ENCODE measurements around the gene INPP5D. TPM values are rescaled to one million over a fixed set of nuclear protein-coding genes. Genes with fewer than 3 reads are reported as not detected.

The INPP5D gene
- total and polyA plus RNA-seq, 2 donors (not counting 1 experiment from before 2014, with no cell fraction given), result 0.01 to 0.33 TPM

DNA sequence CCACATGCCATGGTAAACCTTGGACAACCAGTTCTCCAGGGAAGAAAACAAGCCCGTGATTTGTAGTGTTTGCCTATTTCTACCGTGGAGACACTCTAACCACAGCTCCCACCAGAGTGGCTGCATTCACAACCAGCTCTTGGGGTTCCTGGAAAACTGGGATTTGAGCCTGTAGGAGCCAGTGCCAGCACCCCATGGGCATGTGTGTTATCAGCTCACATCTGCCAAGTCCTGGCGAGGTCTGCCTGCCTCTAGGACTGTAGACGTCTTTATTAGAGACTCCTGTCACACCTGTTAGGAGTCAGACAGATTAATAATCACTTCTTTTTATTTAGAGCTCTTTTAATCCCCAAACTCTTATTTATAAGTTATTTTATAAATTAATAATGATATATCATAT, 41.0 kb downstream of the INPP5D start:
- TF ChIP-seq, protein P1, sequence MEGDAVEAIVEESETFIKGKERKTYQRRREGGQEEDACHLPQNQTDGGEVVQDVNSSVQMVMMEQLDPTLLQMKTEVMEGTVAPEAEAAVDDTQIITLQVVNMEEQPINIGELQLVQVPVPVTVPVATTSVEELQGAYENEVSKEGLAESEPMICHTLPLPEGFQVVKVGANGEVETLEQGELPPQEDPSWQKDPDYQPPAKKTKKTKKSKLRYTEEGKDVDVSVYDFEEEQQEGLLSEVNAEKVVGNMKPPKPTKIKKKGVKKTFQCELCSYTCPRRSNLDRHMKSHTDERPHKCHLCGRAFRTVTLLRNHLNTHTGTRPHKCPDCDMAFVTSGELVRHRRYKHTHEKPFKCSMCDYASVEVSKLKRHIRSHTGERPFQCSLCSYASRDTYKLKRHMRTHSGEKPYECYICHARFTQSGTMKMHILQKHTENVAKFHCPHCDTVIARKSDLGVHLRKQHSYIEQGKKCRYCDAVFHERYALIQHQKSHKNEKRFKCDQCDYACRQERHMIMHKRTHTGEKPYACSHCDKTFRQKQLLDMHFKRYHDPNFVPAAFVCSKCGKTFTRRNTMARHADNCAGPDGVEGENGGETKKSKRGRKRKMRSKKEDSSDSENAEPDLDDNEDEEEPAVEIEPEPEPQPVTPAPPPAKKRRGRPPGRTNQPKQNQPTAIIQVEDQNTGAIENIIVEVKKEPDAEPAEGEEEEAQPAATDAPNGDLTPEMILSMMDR (conservative IDR thresholded peaks at IDR 0.05 in 1 of 2, IDR thresholded peaks at IDR 0.05 in 1 of 2; ENCODE audit: low read depth in 1 of 2, low read length in 2 of 2), result no peak
- no peak for TF ChIP-seq EZH2 (IDR thresholded peaks at IDR 0.05; ENCODE audit: low read length, missing control alignments)
- Histone ChIP-seq H4K20me1 (ENCODE audit: control insufficient read depth, extremely low read depth, insufficient read depth, low read length) (no peaks in the 10 kb centered on the region), H3K27me3 (ENCODE audit: control insufficient read depth, insufficient read depth, low read length) (no peaks in the 10 kb centered on the region), H3K27ac (ENCODE audit: insufficient read depth, low read length) (no peak overlapping the region), H3K4me2 (ENCODE audit: extremely low read depth, insufficient read depth, low read length) (no peak overlapping the region), H3K79me2 (ENCODE audit: control insufficient read depth, insufficient read depth, low read length) (no peaks in the 10 kb centered on the region), H3K4me3 (replicated peaks in 1 of 4; ENCODE audit: control extremely low read depth in 1 of 4, insufficient read depth in 1 of 4, low read depth in 3 of 4, low read length in 4 of 4) (no peak overlapping the region), H3K36me3 (ENCODE audit: control insufficient read depth, insufficient read depth, low read length) (no peaks in the 10 kb centered on the region), H2AFZ (ENCODE audit: low read length) (no peak overlapping the region), H3K9me3 (ENCODE audit: control insufficient read depth, insufficient read depth, low read depth, low read length) (no peaks in the 10 kb centered on the region), H3K4me1 (ENCODE audit: control insufficient read depth, extremely low read depth, insufficient read depth, low read length) (no peaks in the 10 kb centered on the region), H3K9ac (ENCODE audit: insufficient read depth, low read length) (no peak overlapping the region)
- no peak for DNase-seq (ENCODE audit: low read depth in 2 of 2)

DNA sequence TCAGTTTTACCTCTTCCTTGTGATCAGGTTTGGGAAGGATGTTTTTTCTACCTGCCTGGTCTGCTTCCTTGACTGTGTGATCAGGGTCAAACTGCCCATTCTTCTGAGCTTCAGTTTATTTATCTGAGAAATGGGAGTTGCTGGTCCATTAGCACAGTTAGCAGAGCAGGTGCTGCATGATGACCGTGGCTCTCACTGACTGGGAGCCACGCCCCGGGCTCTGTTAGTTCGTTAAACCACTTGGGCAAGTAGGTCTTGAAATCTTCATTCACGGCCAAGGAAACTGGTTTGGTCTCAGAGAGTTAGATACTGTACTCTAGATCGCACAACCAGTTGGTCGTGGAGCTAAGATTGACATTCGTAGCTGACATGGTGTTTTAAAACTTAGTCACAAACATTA, 41.7 kb downstream of the INPP5D start:
- Histone ChIP-seq H3K9ac (ENCODE audit: insufficient read depth, low read length) (no peak overlapping the region), H3K27ac (ENCODE audit: insufficient read depth, low read length) (no peak overlapping the region), H2AFZ (ENCODE audit: low read length) (no peak overlapping the region), H3K36me3 (ENCODE audit: control insufficient read depth, insufficient read depth, low read length) (no peaks in the 10 kb centered on the region), H3K79me2 (ENCODE audit: control insufficient read depth, insufficient read depth, low read length) (no peaks in the 10 kb centered on the region), H3K4me1 (ENCODE audit: control insufficient read depth, extremely low read depth, insufficient read depth, low read length) (no peaks in the 10 kb centered on the region), H3K4me3 (replicated peaks in 1 of 4; ENCODE audit: control extremely low read depth in 1 of 4, insufficient read depth in 1 of 4, low read depth in 3 of 4, low read length in 4 of 4) (no peak overlapping the region), H3K27me3 (ENCODE audit: control insufficient read depth, insufficient read depth, low read length) (no peaks in the 10 kb centered on the region), H3K9me3 (ENCODE audit: control insufficient read depth, insufficient read depth, low read depth, low read length) (no peaks in the 10 kb centered on the region), H4K20me1 (ENCODE audit: control insufficient read depth, extremely low read depth, insufficient read depth, low read length) (no peaks in the 10 kb centered on the region), H3K4me2 (ENCODE audit: extremely low read depth, insufficient read depth, low read length) (no peak overlapping the region)
- no peak for DNase-seq (ENCODE audit: low read depth in 2 of 2)
- no peak for TF ChIP-seq EZH2 (IDR thresholded peaks at IDR 0.05; ENCODE audit: low read length, missing control alignments)
- TF ChIP-seq, protein P1 (conservative IDR thresholded peaks at IDR 0.05 in 1 of 2, IDR thresholded peaks at IDR 0.05 in 1 of 2; ENCODE audit: low read depth in 1 of 2, low read length in 2 of 2), result no peak

DNA sequence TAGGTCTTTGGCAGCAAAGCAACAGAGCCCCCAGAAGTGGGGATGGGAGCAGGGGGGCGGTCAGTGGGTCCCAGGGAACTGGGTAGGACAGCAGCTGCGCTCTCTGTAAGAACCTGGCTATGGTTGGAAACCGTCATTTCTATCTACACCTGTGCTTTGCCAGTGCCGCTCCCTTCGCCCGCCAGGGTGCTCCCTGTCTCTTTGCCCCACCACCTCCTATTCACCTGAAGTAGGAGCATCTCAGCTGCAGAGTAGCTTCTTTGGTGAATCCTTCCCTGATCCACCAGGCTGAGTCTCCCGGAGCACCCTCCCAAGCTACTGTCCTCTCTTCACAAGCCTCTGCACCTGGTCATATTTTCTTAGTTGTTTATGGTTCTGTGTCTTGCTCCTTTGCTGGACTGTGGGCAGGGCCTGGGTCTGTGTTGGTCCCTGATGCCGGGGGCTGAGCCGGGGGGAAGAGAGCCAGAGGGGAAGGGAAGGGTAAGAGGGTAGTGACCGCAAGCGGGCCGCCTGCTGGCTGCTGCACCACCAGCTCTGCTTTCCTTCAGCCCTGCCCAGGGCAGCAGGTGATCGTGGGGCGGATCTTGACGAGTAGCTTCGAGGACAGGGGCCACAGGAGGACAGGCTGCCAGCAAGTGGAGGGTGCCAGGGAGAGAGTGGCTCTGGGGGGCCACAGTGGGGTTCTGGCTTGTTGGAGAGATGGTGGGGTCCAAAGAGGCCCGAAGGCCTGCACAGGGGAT, 45.2 kb downstream of the INPP5D start:
- H3K27me3 ChIP-seq (ENCODE audit: control insufficient read depth, insufficient read depth, low read length), result no peaks in the 10 kb centered on the region
- no peak overlapping the region for H3K4me3 ChIP-seq (replicated peaks in 1 of 4; ENCODE audit: control extremely low read depth in 1 of 4, insufficient read depth in 1 of 4, low read depth in 3 of 4, low read length in 4 of 4)
- H3K4me2 ChIP-seq (ENCODE audit: extremely low read depth, insufficient read depth, low read length), result no peak overlapping the region
- no peak overlapping the region for H3K27ac ChIP-seq (ENCODE audit: insufficient read depth, low read length)
- no peaks in the 10 kb centered on the region for H3K36me3 ChIP-seq (ENCODE audit: control insufficient read depth, insufficient read depth, low read length)
- H3K4me1 ChIP-seq (ENCODE audit: control insufficient read depth, extremely low read depth, insufficient read depth, low read length), result no peaks in the 10 kb centered on the region
- no peak overlapping the region for H3K9ac ChIP-seq (ENCODE audit: insufficient read depth, low read length)
- no peaks in the 10 kb centered on the region for H3K79me2 ChIP-seq (ENCODE audit: control insufficient read depth, insufficient read depth, low read length)
- TF ChIP-seq EZH2 (IDR thresholded peaks at IDR 0.05; ENCODE audit: low read length, missing control alignments), result no peak
- TF ChIP-seq, protein P1 (conservative IDR thresholded peaks at IDR 0.05 in 1 of 2, IDR thresholded peaks at IDR 0.05 in 1 of 2; ENCODE audit: low read depth in 1 of 2, low read length in 2 of 2), result no peak
- H3K9me3 ChIP-seq (ENCODE audit: control insufficient read depth, insufficient read depth, low read depth, low read length), result no peaks in the 10 kb centered on the region
- H2AFZ ChIP-seq (ENCODE audit: low read length), result no peak overlapping the region
- no peaks in the 10 kb centered on the region for H4K20me1 ChIP-seq (ENCODE audit: control insufficient read depth, extremely low read depth, insufficient read depth, low read length)
- DNase-seq (ENCODE audit: low read depth in 2 of 2), result no peak

All from fibroblast of lung (primary cell).